ENCODE measurements around the gene SAG. TPM values are rescaled to one million over a fixed set of nuclear protein-coding genes. Genes with fewer than 3 reads are reported as not detected.

The SAG gene
- total RNA-seq, 1 donor from 2014 or later = not detected

DNA sequence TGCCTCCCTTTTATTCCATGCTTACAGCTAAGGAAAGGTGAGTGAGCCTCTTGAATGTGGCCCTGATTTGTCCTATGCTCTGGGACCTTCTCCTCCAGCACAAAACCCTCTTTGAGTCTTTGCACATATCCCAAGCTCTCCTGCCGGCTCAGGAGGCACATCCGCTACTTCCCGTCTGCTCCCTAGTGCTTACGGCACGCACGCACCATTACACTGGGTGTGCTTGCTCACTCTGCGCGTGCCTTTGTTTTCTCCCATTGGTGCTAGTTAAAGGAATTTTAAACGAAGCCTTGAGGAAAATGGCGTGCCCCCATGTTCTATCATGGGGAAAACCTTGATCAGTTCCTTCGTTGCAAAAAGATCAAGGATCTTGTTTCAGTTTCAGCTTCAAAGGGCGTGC lies 38.8 kb downstream of the SAG start:
- no peaks in the 10 kb centered on the region for H3K9me3 Mint-ChIP-seq
- intact Hi-C loops (cut with micrococcal nuclease) = no loop called here
- peaks cover 8% of the 10 kb centered on the region for H3K27me3 Mint-ChIP-seq

DNA sequence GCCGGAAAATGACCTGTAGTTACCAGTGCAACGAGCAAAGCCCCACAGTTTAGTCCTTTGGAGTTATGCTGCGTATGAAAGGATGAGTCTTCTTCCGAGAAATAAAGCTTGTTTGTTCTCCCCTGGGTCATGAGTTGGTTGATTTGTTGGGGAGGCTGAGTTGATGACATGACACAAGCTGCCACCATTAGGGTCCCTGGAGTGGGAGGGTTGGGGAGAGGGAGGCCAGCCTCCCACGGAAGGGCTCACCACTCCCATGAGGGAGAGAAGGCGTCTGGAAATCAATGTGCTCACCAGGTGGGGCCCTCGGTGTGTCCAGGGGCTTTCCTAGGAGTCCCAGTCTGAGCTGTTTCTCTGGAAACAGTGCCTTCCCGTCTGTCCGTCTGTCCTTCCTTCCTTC lies 39.3 kb downstream of the SAG start:
- no peaks in the 10 kb centered on the region for H3K9me3 Mint-ChIP-seq
- no peak overlapping the region for H3K4me3 Mint-ChIP-seq
- no peak for DNase-seq
- peaks cover 20% of the 10 kb centered on the region for H3K4me1 Mint-ChIP-seq
- H3K27ac Mint-ChIP-seq = no peak overlapping the region
- intact Hi-C loops (cut with micrococcal nuclease) = no loop called here
- peaks cover 6% of the 10 kb centered on the region for H3K27me3 Mint-ChIP-seq
- no peaks in the 10 kb centered on the region for H3K36me3 Mint-ChIP-seq (ENCODE audit: low read depth)

More for the DNA sequence above, 38.8 kb downstream of the SAG start:
- Mint-ChIP-seq H3K4me1 (peaks cover 18% of the 10 kb centered on the region), H3K36me3 (ENCODE audit: low read depth) (no peaks in the 10 kb centered on the region), H3K4me3 (no peak overlapping the region), H3K27ac (no peak overlapping the region)
- DNase-seq = no peak

DNA sequence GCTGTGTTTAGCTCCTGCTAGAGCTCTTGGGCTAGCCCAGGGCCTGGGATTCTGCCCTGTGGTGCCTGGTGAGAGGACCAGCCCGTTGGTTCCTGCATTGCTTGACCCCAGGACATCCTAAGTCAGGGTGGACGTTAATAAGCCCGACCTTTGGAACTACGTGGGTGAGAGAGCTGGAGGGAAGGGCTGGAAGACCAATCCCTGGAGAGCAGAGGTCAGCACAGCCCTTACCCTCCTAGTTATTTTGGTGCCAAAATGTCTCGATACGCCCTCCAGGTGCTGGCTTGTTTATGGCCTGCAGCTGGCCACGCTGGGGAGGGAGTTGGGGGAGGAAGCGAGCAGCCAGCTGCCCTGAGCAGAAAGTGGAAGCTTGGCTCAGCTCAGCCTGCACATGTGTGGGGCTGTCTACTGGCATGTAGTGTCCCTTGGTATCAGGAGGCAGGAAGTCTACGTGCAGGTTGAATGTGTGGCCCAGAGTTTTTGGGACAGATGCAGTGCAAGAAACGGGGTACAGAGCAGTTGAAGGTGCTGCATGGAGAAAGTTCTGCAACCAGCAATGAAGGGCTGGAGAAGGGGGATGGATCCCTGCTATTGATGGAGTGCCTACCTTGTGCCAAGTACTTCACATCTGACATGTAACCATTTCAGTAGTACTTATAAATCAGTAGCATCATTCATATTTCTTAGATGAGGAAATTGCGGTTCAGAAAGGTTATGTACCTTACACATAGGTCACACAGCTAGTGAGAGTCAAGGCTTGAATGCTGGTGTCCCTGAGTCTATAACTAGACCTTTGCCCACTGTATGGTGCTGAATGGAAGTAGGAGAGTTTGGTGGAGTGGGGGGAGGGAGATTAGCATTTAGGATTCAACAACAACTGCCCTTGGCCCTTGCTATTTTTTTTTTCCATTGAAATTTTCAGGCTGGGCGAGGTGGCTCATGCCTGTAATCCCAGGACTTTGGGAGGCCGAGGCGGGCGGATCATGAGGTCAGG lies 41.7 kb downstream of the SAG start:
- H3K27me3 Mint-ChIP-seq = peaks cover 2% of the 10 kb centered on the region
- no peak overlapping the region for H3K4me3 Mint-ChIP-seq
- DNase-seq = no peak
- no peaks in the 10 kb centered on the region for H3K36me3 Mint-ChIP-seq (ENCODE audit: low read depth)
- no peaks in the 10 kb centered on the region for H3K9me3 Mint-ChIP-seq
- H3K4me1 Mint-ChIP-seq = peaks cover 33% of the 10 kb centered on the region
- intact Hi-C loops (cut with micrococcal nuclease) = no loop called here
- H3K27ac Mint-ChIP-seq = no peak overlapping the region

DNA sequence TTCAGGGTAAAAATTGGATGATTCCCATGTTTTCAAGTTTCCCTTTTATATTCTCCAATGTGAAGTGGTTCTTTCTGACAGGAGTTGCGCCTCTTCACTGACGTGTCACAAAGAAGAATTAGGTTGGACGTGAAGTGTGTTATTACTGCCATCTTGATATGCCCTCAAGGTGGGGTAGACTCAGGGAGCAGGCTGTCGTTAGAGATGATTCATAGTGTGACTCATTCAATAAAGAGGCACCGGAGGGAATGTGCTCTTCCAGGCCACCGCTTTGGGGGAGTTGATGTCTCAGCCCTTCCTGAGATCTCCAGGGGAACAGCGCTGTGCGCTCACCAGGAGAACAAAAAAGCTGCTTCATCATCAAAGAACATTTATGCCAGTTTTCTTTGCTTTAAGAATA lies 43.1 kb downstream of the SAG start:
- H3K4me3 Mint-ChIP-seq = peak overlapping the region; percentile 3
- peak overlapping the region; percentile 63 for H3K27ac Mint-ChIP-seq
- peaks cover 3% of the 10 kb centered on the region for H3K36me3 Mint-ChIP-seq (ENCODE audit: low read depth)
- H3K4me1 Mint-ChIP-seq = peaks cover 39% of the 10 kb centered on the region
- intact Hi-C loops (cut with micrococcal nuclease) = loop anchor here (2.0 to 10.0 kb wide), 3 partner anchors 20 to 266 kb away; no protein-coding TSS in a partner anchor
- H3K9me3 Mint-ChIP-seq = no peaks in the 10 kb centered on the region
- no peak for DNase-seq
- H3K27me3 Mint-ChIP-seq = peaks cover 2% of the 10 kb centered on the region

DNA sequence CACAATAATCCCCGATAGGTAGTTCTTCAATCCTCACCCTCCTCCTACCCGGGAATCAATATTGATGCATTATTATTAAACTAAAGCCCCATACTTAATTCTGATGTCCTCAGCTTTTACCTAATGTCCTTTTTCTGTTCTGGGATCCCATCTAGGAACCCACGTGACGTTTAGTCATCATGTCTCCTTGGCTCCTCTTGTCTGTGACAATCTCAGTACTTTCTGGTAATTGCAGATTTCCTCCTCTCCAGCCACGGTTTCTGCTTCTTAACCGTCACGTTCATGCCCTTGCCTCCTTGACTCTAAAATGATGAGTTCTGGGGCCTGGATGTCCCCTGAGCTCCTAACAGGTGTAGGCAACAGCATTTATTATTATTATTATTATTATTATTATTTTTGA lies 43.8 kb downstream of the SAG start:
- Mint-ChIP-seq H3K36me3 (ENCODE audit: low read depth) (peaks cover 8% of the 10 kb centered on the region), H3K4me3 (no peak overlapping the region), H3K4me1 (peaks cover 46% of the 10 kb centered on the region), H3K27me3 (peaks cover 2% of the 10 kb centered on the region), H3K9me3 (no peaks in the 10 kb centered on the region), H3K27ac (no peak overlapping the region)
- intact Hi-C loops (cut with micrococcal nuclease) = loop anchor here (2.0 to 10.0 kb wide), 3 partner anchors 21 to 267 kb away; no protein-coding TSS in a partner anchor
- DNase-seq = no peak

DNA sequence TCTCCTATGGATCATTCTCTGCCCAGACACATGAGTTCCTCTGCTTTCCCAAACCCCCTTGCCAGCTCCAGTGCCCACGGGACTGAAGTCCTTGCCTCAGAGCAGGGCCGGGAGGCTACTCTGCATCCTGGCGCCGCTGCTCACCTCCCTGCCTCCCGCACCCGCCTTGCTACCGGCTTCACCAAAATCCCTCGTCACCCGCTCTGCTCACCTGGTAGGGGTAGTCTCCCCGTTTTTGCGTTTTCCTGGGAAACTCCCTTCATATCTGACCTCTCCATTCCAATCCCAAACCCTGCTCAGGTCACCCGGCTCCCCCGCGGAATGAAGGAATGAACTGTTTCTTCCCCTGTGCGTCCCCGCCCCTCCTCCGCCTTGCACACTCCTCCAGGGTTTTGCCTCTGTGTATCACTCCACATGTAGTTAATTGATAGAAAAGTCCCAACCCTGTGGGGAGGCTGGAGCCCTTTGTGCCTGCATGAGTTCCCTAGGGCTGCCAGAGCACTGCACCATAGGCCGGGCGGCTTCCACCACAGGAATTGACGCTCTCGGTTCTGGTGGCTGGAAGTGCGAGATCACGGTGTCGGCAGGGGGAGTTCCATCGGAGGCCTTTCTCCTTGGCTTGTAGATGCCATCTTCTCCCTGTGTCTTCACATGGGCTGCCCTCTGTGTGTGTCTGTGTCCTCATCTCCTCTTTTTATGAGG lies 44.7 kb downstream of the SAG start:
- H3K27ac Mint-ChIP-seq = no peak overlapping the region
- intact Hi-C loops (cut with micrococcal nuclease) = loop anchor here (5.0 to 10.0 kb wide), 2 partner anchors 85 to 267 kb away; no protein-coding TSS in a partner anchor
- DNase-seq = no peak
- H3K9me3 Mint-ChIP-seq = no peaks in the 10 kb centered on the region
- peaks cover 54% of the 10 kb centered on the region for H3K4me1 Mint-ChIP-seq
- peaks cover 15% of the 10 kb centered on the region for H3K36me3 Mint-ChIP-seq (ENCODE audit: low read depth)
- no peak overlapping the region for H3K4me3 Mint-ChIP-seq
- peaks cover 2% of the 10 kb centered on the region for H3K27me3 Mint-ChIP-seq

DNA sequence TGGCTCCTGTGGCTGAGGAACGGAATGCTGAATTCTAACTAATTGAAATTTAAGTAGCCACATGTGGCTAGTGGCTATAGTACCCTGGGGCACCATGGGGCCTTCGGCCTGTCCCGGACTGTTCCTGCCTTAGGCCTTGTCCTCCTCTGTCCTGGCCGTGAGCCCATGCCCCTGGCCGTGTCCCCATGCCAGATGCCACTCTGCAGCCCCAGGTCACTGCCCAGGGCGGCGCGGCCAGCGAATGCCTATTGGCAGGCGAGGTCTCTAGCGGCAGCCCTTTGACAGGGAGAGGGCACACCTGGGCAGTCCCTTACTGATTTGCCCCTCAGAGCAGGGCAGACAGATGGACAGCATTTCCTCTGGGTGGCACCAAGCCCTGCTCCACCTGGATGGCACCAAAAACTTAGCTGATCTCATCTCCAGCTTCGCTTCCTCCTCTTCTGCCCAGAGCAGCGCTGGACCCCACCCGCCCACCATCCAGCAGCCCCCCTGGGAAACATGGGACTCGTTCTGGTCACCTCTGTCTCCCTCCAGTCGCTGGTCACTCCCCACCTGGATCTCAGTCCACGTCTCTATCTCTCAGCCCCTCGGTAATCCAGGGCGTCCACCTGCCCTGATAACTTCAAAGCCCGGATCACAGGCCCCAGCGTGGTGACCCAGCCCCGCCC lies 45.6 kb downstream of the SAG start:
- DNase-seq = no peak
- peaks cover 58% of the 10 kb centered on the region for H3K4me1 Mint-ChIP-seq
- H3K27me3 Mint-ChIP-seq = no peaks in the 10 kb centered on the region
- peaks cover 18% of the 10 kb centered on the region for H3K36me3 Mint-ChIP-seq (ENCODE audit: low read depth)
- intact Hi-C loops (cut with micrococcal nuclease) = loop anchor here (1.0 to 10.0 kb wide), 3 partner anchors 86 to 268 kb away; no protein-coding TSS in a partner anchor
- H3K27ac Mint-ChIP-seq = peak overlapping the region; percentile 86
- H3K4me3 Mint-ChIP-seq = peak overlapping the region; percentile 87
- H3K9me3 Mint-ChIP-seq = no peaks in the 10 kb centered on the region

DNA sequence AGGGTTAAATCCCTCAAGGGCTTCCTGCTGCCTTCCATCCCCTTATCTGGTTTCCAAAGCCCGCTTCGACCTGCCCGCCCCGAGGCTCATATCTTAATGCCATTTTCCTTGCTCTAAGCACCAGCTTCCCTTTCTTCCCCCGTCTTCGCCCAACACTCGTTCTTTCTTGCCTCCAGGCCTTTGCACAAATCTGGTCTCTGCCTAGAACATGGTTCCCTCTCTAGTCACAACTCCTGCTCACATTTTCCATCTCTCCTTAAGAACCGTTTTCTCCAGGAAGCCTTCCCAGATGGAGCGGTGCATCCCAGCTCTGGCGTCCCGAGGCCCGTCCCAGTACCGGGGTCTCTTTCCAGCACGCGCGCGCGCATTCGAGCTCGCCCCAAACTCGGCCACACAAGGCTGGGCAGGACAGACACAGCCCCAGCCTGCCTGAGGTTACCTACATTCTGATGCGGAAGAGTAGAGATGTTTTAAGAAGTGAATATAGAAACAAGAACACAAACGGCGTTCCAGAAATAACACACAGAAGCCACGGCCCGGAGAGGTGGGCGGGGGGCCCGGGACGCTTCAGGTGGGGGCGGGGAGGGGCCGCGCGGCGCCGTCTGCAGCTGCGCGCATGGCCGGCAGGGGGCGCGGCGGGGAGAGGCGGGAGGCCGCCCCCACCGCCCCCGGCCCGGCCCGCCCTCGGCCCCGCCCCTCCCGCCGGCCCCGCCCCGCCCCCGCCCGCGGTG lies 46.3 kb downstream of the SAG start, which contains the start of gene DGKD:
TSS of gene DGKD (plus strand) at position 726 of the 731 bp plus-strand sequence. CDS start 25 bp downstream, outside the sequence.
- peak; percentile 89 for DNase-seq
- Mint-ChIP-seq H3K27me3 (no peaks in the 10 kb centered on the region), H3K27ac (peak within 1 kb of the TSS; percentile 86), H3K4me1 (peaks cover 63% of the 10 kb centered on the region), H3K4me3 (peak within 1 kb of the TSS; percentile 87), H3K36me3 (ENCODE audit: low read depth) (peaks cover 25% of the 10 kb centered on the region), H3K9me3 (no peaks in the 10 kb centered on the region)
- intact Hi-C loops (cut with micrococcal nuclease) = loop anchor here (1.0 to 10.0 kb wide), 3 partner anchors 87 to 269 kb away; no protein-coding TSS in a partner anchor

DNA sequence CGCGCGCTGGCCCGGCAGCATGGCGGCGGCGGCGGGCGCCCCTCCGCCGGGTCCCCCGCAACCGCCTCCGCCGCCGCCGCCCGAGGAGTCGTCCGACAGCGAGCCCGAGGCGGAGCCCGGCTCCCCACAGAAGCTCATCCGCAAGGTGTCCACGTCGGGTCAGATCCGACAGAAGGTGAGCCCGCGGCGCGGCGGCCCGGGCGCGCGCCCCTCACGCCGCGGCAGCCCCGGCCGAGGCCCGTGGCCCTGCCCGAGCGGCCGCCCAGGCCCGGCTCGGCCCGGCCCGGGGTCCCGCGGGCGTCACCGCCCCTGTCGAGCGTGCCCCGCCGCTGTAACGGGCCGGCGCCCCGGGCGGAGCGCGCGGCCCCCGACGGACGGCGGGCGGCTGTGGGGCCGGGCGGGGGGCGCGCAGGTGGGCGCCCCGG lies 46.9 kb downstream of the SAG start:
- H3K9me3 Mint-ChIP-seq = no peaks in the 10 kb centered on the region
- no peak for DNase-seq
- peaks cover 25% of the 10 kb centered on the region for H3K36me3 Mint-ChIP-seq (ENCODE audit: low read depth)
- no peaks in the 10 kb centered on the region for H3K27me3 Mint-ChIP-seq
- H3K27ac Mint-ChIP-seq = no peak overlapping the region
- peaks cover 63% of the 10 kb centered on the region for H3K4me1 Mint-ChIP-seq
- intact Hi-C loops (cut with micrococcal nuclease) = loop anchor here (5.0 to 10.0 kb wide), 2 partner anchors 87 to 270 kb away; no protein-coding TSS in a partner anchor
- H3K4me3 Mint-ChIP-seq = peak overlapping the region; percentile 40

DNA sequence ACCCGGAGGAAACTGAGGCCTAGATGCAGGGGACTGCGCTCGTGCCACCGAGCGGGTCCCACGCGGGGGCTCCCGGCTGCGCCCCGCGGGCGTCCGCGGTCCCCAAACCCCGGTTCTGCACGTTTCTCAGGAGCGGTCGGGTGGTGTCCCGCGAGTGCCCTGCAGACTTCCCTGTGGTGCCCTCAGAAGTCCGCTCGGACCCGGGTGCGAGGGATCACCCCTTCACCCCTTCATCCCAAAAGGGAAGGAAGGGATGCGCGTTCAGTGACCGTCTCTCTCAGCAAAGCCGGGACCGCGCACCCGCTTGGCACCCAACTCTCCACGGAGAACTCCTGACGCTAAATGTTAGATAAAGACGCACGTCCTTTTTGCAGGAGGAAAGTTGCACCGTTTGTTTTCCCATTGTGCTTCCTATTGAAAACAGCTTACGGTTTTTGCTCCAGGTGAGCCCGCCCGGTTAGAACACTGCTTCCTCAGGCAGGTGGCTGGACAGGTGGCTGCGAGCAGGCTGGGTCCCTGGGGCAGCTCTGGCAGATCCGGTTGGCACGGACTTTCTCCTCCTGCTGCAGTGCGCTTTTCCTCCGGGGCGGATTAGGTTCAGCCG lies 47.5 kb downstream of the SAG start:
- intact Hi-C loops (cut with micrococcal nuclease) = loop anchor here (5.0 to 10.0 kb wide), 3 partner anchors 47 to 270 kb away; no protein-coding TSS in a partner anchor
- H3K27me3 Mint-ChIP-seq = no peaks in the 10 kb centered on the region
- no peaks in the 10 kb centered on the region for H3K9me3 Mint-ChIP-seq
- peaks cover 29% of the 10 kb centered on the region for H3K36me3 Mint-ChIP-seq (ENCODE audit: low read depth)
- peak overlapping the region; percentile 85 for H3K4me3 Mint-ChIP-seq
- peak overlapping the region; percentile 60 for H3K27ac Mint-ChIP-seq
- peak; percentile 72 for DNase-seq
- peaks cover 66% of the 10 kb centered on the region for H3K4me1 Mint-ChIP-seq

DNA sequence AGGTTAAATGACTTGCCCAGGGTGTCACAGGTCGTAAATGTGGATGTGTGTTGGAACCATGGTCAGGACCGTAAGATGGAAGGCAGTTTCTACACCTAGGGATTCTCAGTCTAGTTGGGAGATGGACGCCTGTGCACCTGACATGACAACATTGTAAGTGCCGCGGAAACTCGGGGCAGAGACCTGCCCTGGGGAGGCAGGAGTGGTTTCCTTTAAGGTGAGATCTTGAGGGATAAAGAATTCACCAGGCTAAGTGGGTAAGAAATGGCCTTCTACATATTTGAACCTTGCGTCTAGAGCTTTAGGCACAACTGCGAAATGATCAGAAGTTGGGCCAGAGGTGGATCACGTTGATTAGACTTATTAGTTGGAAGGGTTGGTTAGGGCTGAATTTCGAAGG lies 48.3 kb downstream of the SAG start:
- DNase-seq = no peak
- Mint-ChIP-seq H3K4me3 (peak overlapping the region; percentile 85), H3K27ac (no peak overlapping the region), H3K9me3 (no peaks in the 10 kb centered on the region), H3K27me3 (no peaks in the 10 kb centered on the region), H3K36me3 (ENCODE audit: low read depth) (peaks cover 31% of the 10 kb centered on the region), H3K4me1 (peaks cover 58% of the 10 kb centered on the region)
- intact Hi-C loops (cut with micrococcal nuclease) = loop anchor here (5.0 to 10.0 kb wide), 2 partner anchors 46 to 271 kb away; no protein-coding TSS in a partner anchor

DNA sequence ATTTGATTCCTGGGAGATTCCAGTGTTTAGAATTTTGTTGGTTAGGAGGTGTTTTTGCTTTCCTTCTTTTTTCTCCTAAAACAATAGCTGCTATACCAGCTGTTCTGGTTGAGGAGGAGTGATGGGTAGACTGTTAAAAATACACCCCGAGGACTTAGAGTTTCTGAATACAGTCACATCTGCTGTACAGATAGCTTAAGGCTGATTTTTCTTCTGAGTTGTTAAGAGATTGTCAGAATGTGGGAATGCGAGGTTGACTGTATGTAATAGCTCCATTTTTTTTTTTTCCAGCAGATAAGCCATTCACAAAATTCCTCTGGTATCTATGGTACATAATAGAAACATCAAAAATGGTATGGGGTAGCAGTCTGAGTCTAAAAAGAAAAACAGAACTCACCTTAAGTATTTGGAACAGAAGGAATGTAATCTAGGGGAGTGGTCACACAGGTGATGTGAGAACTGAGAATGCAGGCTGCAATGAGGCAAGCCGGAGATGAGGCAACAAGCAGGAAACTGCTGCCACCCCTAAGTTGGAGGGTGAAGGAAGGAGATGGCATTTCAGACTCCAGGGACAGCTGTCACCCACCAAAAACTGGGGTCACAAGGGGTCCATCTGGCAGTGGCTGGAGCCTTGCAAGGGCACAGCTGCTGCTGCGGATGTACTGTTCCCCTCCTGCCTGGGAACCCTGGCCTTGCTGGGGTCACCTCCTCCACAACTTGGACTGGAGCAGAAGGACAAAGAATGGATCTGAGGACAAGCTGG lies 49.1 kb downstream of the SAG start:
- Mint-ChIP-seq H3K27ac (no peak overlapping the region), H3K4me1 (peaks cover 53% of the 10 kb centered on the region), H3K9me3 (no peaks in the 10 kb centered on the region), H3K4me3 (peak overlapping the region; percentile 85), H3K36me3 (ENCODE audit: low read depth) (peaks cover 34% of the 10 kb centered on the region), H3K27me3 (no peaks in the 10 kb centered on the region)
- DNase-seq = no peak
- intact Hi-C loops (cut with micrococcal nuclease) = loop anchor here (5.0 to 10.0 kb wide), 2 partner anchors 46 to 272 kb away; no protein-coding TSS in a partner anchor

All from activated CD4-positive, alpha-beta T cell treated with anti-CD3 and anti-CD28 coated beads, Interleukin-2, amount 10 ng/mL, durations not matched to agents 24 days and 14 days (primary cell).